GM12874 (cell line): ENCODE data around the gene ESPN.

Experiments
- TF ChIP-seq, protein P1 (sequence below): IDR thresholded peaks from 2 replicates; pipeline ENCODE4 v1.5.1; 2011; ENCODE audit warnings: low read depth, mild to moderate bottlenecking, control low read depth, low read length, moderate library complexity; ENCODE audit not compliant: insufficient read depth

ESPN gene

GRCh38 chr1:6505367-6506209, 81.0 kb downstream of the ESPN start:
- TF ChIP-seq, protein P1, sequence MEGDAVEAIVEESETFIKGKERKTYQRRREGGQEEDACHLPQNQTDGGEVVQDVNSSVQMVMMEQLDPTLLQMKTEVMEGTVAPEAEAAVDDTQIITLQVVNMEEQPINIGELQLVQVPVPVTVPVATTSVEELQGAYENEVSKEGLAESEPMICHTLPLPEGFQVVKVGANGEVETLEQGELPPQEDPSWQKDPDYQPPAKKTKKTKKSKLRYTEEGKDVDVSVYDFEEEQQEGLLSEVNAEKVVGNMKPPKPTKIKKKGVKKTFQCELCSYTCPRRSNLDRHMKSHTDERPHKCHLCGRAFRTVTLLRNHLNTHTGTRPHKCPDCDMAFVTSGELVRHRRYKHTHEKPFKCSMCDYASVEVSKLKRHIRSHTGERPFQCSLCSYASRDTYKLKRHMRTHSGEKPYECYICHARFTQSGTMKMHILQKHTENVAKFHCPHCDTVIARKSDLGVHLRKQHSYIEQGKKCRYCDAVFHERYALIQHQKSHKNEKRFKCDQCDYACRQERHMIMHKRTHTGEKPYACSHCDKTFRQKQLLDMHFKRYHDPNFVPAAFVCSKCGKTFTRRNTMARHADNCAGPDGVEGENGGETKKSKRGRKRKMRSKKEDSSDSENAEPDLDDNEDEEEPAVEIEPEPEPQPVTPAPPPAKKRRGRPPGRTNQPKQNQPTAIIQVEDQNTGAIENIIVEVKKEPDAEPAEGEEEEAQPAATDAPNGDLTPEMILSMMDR, result no peak

DNA sequence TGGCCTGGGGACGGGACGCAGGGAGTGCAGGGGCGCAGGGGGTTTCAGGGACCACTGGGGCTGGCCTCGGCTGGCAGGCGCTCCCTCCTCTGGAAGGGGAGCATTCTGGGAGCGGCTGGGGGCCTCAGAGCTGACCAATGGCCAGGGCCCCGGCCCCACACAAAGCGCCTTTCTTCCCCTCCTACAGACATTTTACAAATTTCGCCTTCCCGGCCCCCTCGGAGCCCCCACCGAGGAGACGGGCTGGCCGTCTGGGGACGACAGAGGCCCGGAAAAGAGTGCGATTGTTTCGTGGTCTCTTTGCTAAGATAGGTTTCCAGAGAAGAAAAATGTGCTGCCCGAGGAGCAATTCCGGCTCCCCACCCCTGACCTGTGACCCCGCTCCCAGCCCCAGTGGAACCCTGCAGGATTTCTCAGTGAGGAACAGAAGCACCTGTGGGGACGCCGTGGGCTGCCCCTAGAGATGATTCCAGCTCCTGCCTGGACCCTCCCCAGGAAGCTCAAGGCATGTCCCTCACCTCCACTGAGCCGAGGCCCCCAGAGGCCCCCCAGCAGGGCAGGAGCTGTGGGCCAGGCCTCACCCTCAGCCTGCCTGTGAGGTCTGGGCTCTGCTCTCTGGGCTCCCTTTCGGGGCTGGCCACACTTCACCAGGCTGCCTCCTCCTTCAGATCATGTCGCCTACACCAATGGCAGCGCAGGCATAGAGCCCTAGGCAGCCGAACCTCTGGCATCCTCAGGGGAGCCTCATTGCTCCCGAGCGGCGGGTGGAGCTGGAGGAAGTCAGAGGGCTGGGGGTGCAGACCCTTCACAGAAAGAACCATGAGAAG, 81.8 kb downstream of the ESPN start:
- TF ChIP-seq, protein P1, result no peak

DNA sequence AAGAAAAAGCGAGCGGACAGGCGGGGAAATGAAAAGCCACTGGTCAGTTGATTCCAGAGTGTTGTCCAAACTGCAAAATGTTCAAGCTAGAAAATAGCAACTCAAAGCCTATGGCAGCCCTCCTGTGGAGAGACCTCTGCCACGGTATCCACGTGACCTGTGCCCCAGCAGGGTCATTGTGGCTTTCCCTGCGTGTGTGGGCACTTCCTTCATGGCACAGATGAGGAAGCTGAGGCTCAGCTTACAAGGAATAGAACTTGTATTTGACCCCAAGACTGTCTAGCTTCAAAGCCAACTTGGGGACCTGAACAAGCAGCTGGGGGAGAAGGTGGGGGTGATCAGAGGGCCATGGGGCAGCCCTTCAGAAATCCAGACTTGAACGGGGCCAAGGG, 82.5 kb downstream of the ESPN start:
- TF ChIP-seq, protein P1, result no peak

GRCh38 chr1:6507461-6507911, 82.9 kb downstream of the ESPN start:
- TF ChIP-seq, protein P1, result no peak

DNA sequence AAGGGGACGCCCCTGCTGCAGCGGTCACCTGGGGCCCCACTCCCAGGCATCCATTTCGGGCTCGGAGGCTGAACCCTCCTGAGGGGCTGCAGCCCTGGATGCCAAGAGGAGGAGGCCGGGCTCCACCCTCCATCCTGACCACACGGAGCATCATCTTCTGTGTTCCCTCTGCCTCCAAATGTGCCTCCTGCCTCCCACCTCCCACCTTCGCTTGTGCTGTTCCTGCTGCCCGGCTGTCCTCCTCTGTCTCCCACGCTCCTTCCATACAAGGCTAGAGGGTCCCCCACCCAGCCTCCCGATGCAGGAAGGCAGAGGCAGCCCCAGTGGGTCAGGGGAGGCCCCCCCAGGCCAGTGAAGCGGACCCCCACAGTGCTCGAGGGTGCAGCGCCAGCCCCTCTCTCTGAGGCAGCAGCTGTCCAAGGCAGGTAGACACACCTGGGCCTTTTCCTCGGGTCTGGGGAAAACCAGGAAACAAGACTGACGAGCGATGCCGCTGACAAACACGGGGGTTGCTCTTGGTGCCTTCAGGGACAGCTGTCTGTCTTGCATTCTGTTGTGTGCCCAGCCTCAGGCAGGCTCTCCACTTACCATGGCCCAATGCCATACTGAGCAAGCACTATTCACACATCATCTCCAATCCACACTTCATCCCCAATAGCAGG, 83.7 kb downstream of the ESPN start:
- TF ChIP-seq, protein P1, result no peak

DNA sequence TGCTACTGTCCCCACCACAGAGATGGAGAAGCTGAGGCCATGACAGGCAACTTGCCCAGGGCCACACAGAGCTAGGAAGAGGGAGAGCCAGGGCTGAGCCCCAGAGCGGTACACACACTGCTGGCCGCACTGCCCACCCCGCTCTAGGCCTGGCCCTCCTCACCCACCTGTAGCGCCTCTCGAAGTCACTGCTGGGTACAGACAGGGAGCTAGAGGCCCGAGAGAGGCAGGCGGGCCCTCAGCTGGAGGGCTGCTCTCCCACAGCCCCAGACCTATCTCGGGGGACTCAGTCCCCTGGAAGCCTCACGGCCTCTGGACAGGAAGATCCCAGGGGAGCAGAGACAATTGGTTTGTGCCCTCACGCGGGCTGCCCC, 84.2 kb downstream of the ESPN start:
- TF ChIP-seq, protein P1, result no peak
